HG02973 (cell line): ENCODE measurements around the gene SPATA31C2.
"Not testable (repeated sequence)": the region's sequence is repeated elsewhere in the genome, so short reads cannot be mapped to it uniquely, and the experiment has no call there.

ENCODE experiments used
- ATAC-seq: cut with Tn5 transposase; IDR thresholded peaks from one replicate; pipeline ENCODE4 v1.9.1; 2021; ENCODE audit warnings: moderate library complexity; ENCODE audit not compliant: unreplicated experiment

SPATA31C2 gene

GRCh38 chr9:88127700-88128300 is 10.5 kb downstream of the SPATA31C2 start:
- ATAC-seq = not testable (repeated sequence)

DNA sequence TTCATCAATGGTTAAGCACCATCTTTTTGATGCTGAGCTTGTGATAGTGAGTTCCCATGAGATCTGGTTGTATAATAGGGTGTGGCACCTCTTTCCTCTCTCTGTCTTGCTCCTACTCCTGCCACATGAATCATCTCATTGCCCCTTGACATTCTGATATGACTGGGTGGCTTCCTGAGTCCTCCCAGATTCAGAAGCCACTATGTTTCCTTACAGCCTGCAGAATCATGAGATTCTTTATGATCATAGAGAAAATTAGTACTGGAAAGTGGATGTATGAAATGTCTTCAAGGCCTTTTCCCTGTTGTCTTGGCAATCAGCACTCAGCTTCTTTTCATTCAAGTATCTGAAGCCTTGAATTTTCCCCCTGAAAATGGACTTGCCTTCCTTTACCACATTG is 14.9 kb downstream of the SPATA31C2 start:
- not testable (repeated sequence) for ATAC-seq

GRCh38 chr9:88118121-88118520 is 20.2 kb downstream of the SPATA31C2 start:
- not testable (repeated sequence) for ATAC-seq

DNA sequence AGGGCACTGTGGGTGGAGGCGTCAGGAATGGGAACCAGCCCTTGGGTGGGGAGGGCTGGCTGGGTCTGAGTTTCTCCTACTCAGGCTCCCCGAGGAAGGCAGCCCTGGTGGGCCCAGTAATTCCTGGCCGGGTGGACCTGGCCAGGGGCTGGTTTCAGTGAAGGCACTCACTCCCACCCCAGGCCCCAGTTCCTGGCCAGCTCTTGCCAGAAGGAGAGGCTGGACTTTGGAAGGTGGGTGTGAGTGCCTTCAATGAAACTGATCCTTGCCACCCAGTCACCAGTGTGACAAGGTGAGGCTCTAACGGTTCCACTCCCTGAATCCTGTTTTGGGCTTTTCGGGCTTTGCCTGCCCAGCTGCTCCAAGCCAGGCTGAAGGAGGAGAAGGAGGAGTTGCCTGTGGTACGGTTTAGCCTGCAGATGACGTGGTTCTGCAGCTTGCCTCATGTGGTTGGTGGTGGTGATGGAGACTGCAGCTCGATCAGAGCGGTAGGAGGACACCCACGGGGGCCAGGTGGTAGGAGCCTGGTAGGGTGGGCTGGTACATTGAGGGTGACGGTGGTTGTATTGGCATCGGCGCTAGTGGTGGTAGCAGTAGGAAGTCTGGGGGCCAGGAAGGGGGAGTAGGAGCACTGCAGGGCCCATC is 23.2 kb downstream of the SPATA31C2 start:
- not testable (repeated sequence) for ATAC-seq

- not testable (repeated sequence) for ATAC-seq
These were observed 23.9 kb downstream of the SPATA31C2 start for GRCh38 chr9:88114283-88114967.

DNA sequence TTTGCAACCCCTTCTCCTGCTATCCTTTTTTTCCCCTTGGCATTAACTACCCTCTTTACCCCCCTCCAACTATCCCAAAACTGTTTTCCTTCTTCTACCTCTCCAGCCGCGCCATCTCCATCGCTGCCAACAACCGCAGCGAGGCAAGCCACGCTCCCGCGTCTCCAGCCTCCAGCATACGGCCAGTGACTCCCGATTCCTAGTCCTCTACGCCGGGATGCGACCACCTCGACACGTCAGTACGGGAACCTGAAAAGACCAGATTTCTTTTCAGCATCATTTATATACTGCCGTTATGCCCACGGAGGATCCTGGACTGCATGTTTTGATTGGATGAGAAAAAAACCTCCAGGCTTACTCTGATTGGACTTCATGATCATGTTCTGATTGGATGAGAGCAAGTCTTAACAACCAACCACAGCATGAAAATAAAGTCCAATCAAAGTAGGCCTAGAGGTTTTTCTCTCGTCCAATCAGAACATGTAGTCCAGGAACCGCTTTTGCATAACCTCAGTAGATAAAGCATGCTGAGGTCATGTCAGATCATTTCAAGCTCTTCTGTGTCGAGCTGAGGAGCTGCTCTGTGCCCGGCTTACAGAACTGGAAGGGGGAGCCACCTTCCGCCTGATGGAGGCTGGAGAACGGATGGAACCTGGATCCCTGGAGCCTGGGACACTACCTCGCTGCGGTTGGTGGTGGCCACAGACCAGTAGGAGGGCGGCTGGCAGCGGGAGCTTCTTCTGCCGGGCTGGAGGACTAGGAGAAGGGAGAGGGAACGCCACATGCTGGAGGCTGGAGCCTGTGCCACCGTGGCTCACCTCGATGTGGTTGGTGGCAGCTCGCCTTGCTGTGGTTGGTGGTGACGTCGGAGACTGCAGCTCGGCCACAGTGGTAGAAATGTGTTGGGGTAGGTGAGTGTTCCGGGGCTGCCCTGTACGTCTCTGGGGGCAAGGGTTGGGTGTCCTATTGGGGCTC is 24.8 kb downstream of the SPATA31C2 start:
- ATAC-seq = not testable (repeated sequence)

- ATAC-seq = no peak
These were observed 28.2 kb downstream of the SPATA31C2 start for GRCh38 chr9:88110026-88110425.

GRCh38 chr9:88108779-88109178 is 29.5 kb downstream of the SPATA31C2 start:
- no peak for ATAC-seq

- no peak for ATAC-seq
These were observed 31.8 kb downstream of the SPATA31C2 start for GRCh38 chr9:88106492-88106891.

GRCh38 chr9:88092797-88093331 is 45.4 kb downstream of the SPATA31C2 start:
- ATAC-seq = no peak

DNA sequence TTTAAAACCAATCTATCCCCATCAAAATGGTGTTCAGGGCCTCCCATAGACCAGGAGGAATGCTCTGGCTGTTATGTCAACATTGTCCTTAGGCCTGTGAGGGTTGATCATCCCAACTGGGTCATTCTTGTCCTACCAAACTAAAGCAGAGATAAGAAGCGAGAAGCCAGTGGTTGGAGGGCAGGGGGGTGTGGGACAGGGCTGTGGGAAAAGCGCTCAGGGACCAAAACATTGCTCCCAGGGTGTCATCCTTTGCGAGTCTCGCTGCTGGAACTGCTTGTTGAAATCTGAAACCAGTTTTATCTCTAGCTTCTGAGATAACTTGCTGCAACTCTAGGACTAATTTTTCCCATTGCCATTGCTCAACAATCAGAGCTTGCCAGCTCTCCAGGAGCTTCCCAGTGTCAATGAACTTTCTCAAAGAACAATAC is 48.1 kb downstream of the SPATA31C2 start:
- no peak for ATAC-seq

- no peak for ATAC-seq
These were observed 50.4 kb downstream of the SPATA31C2 start for GRCh38 chr9:88087906-88088305.

- ATAC-seq = no peak
These were observed 52.8 kb downstream of the SPATA31C2 start for GRCh38 chr9:88085476-88085875.

DNA sequence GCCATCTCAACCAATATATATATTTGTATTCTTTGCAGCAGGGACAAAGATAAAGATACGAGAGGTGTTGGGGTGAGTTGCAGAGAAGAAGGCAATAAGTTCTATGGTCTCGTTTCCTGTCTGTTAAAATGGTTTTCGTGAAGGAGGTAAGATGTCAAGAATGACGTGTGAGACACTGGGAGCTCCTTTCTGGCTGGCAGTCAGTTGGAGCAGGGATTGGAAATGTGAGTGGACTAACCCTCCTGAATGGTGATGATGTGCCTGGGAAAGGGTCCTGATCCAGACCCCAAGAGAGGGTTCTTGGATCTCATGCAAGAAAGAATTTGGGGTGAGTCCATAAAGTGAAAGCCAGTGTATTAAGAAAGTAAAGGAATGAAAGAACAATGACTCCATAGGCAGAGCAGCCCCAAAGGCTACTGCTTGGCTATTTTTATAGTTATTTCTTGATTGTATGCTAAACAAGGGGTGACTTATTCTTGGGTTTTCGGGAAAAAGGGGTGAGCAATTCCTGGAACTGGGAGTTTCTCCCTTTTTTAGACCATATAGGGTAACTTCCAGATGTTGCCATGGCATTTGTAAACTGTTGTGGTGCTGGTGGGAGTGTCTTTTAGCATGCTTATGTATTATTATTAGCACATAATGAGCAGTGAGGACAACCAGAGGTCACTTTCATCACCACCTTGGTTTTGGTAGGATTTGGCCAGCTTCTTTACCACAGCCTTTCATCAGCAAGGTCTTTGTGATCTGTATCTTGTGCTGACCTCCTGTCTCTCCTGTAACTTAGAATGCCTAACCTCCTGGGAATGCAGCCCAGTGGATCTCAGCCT is 53.7 kb downstream of the SPATA31C2 start:
- no peak for ATAC-seq
